GM19328 (cell line): Measurements from ENCODE around the gene FMN1.
"Not testable (repeated sequence)": the region's sequence is repeated elsewhere in the genome, so short reads cannot be mapped to it uniquely, and the experiment has no call there.

Experiments used
- ATAC-seq: cut with Tn5 transposase; IDR thresholded peaks from one replicate; pipeline ENCODE4 v1.9.1; 2021; ENCODE audit warnings: mild to moderate bottlenecking, moderate library complexity; ENCODE audit not compliant: unreplicated experiment

Gene FMN1

GRCh38 chr15:33095641-33096040 is 98.9 kb downstream of the FMN1 start:
- ATAC-seq, result no peak

DNA sequence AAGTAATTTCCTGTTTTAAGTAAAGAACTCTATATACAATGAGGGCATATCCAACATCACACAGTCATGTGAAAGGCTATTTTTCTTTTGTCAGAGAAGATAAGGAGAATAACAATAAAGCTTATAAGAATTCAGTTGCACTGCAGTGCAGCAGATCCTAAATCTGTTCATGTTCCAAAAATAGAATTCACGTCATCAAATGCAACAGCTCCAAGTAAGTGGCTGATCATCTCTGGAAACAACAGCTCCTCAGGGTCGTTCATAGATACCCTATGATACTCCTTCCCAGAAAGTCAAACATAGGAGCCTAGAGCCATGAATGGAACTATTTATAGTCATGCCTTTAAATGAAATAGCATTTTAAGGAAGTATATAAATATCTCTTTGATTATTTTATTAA is 100.2 kb downstream of the FMN1 start:
- ATAC-seq, result no peak

- ATAC-seq, result no peak
These were observed 101.3 kb downstream of the FMN1 start for GRCh38 chr15:33093222-33093621.

DNA sequence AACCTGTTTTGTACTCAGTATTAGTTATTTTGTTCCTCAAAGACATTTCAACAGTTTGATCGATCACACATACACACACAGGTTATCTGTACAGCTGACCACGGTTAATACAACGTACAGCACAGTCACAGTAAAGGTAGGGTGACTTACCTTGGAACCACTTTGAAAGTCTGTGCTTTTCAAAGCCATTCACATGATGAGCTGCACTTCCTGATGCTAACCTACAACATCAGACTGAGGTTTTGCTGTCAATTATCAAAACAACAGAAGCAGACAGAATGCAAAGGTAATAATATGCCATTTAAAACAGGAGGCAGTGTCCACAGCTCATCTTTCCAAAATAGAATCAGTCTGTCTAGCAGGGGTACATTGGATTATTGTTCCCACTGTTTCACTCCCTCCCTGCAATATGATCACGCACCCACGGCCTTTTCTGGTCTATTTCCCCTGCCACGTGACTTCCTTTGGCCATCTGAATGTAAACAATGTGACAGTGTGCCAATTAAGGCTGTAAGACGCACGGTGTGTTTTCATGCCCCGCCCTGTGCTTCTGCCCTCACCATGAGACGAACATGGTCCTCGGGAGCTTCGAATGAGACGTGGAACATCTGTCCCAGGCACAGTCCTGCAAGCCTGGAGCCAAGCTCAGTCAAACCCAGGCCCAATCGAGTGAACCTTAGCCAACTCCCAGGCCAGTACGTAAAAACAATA is 102.4 kb downstream of the FMN1 start:
- no peak for ATAC-seq

DNA sequence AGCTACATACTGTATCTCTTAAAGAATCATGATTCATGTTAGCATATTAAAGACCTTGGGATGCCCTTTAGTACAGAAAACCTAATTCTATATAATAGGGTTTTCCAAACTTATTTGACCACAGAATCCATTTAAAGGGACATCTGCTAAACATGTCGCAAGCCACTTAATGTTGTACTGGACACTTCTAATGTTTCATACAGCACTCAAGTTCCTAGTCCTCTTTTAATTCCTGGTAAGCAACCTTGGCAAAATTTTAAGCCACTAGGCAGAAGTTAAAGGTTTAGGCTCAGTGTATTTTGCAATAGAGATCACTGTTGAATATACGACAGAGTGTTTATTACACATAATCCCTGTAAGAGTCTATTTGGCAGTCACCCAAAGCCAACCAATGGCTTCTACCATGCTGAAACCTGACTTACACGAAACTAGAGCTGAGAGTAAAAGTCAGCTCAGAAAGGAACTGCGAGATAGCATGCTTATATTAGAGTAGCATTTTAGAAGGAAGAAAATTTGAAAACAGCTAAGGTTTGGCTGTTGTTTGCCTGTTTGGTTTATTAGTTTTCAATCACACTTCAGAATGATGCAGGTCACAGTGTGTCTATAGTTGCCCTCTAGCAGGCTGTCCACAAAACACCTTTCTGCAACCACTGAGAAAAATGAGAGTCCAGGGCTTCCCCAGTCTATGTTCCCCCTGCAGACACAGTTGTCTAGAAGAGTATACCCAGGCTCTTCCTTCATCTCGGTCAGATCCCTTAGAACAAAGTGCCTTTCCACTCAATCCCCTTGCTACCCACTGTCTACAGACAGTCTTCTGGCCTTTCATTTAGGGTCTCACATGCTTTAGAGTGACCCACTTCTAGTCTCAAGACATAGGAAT is 104.4 kb downstream of the FMN1 start:
- ATAC-seq, result no peak

DNA sequence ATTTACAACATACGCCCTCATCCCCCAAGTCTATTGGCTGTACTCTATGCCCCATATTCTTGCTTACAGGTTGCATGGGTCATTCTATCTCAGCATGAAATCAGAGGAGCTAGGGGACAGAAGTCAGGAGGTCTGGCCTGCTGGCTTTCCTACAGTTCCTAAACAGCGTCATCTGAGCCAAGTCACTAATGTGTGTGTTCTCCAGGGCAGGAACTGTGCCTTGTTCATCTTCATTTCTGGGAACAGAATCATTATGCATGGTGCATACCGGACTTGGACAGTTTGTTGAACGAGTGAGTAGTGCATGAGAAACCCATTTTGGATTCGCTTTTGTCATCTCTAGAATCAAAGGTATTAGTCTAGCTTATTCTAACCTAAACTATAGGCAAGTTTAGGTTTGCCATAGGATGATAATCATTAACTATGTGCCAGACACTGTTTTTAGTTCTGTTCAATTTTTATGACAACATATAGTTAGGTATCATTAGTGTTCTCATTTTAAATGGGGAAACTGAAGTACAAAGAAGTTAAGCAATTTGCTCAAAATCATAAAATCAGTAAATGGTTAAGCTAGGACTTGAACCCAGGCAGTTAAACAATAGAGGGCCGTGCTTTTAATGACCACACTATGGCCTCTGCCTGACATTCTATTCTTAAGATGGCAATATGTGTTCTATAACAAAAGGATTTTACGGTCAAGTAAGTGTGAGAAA is 105.2 kb downstream of the FMN1 start:
- no peak for ATAC-seq

DNA sequence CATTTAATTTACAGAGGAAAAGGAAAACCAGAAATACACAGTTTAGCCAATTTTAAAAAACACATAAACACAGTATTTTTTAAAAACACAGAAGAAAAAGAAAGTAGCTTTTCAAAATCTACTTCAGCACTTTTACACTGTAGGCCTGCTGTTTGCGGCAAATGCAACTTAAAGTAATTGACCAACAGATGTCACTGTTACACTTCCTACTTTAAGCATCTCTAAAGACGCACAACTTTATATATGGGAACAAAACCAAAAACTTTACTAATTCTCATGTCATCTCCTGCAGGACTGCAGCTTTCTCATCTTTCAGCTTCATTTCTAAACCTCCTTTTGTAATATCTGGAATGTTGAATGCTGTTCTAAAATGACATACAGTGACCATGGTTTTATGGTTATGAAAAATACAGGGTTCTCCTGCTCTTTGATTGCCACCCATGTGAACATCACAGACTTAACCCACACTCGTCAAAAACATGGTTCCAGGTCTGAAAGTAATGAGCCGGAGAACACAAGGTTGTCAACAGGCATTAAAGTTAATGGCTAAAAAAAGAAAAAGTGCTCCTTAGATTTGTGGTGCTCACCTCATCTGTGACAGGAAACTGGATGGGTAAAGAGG is 107.9 kb downstream of the FMN1 start:
- no peak for ATAC-seq

GRCh38 chr15:33084661-33085060 is 109.9 kb downstream of the FMN1 start:
- no peak for ATAC-seq

GRCh38 chr15:33083232-33084081 is 111.1 kb downstream of the FMN1 start:
- no peak for ATAC-seq

DNA sequence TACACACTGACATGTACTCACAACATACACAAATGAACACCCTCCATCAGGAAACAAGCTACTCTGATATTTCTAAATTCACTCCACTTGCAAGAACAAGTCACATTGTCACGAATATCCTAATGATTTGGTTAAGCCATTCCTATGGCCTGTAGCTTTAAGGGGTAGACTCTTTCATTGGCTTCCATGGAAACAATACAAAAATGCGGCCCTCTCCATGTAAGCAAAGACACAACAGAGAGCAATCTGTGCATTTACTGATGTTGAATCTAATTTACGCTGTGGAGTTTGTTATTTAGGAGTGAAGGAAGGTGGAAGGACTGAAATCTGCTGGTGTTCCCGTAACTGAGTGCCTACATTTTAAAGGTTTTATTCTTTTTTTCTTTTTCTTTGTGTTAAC is 114.5 kb downstream of the FMN1 start:
- ATAC-seq, result no peak

DNA sequence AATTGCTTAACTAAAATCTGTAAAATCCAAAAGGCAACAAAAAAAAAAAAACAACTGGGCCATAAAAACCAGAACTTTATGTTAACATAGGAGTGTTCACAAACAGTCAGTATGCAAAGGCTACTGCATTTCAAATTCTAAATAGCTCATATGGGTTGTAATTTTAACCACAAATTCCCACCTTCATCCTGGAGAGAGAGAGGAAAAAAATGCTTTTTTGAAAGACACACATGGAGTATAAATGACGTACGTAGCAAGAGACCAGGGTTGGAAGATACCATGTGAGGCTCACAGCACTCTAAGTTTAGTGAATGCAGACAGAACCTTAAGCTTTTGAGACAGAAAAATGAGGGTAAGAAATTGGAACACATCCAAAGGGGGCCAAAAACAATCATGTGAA is 115.9 kb downstream of the FMN1 start:
- no peak for ATAC-seq

DNA sequence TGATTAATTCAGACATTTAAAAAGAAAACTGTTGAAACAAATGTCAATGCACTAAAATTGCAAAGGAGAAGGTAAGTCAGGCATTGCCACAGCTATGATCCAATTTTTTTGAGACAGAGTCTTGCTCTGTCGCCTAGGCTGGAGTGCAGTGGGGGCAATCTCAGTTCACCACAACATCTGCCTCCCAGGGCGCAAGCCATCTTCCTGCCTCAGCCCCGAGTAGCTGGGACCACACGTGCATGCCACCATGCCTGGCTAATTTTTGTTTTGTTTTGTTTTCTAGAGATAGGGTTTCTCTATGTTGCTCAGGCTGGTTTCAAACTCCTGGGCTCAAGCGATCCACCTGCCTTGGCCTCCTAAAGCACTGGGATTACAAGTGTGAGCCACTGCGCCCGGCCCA is 117.6 kb downstream of the FMN1 start:
- ATAC-seq, result no peak

DNA sequence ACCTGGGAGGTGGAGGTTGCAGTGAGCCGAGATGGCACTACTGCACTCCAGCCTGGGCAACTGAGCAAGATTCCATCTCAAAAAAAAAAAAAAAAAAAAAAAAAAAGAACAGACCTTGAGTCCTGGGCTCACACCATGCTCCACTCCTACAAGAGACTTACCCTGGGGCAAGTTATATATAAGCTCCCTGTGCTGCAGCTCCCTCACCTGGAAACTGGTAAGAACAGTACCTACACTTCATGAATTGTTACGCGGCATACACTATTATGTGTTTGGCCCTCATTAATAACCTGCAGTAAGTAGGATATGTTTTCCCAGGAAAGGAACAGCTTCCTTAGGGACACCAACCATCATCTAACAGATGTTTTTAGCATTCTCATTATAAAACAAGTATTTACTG is 119.6 kb downstream of the FMN1 start:
- no peak for ATAC-seq

- no peak for ATAC-seq
These were observed 120.3 kb downstream of the FMN1 start for GRCh38 chr15:33074212-33074611.

DNA sequence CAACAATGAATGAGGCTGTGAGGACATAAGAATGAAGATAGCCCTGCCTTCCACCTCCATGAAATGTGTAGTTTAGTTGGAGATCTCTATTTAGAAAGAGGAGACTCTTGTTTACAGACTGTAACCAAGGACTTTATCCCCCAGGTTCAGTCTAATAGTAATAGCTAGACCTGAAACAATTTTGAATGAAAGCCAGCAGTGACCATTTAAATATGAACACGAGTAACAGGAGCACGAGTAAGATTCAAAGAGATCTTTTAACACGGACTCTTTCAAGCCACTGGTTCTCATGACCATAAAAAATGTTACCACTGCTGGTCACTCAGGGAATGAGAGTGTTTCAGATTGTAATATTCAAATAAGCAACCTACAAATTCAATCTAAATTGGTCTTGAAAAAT is 123.1 kb downstream of the FMN1 start:
- no peak for ATAC-seq

DNA sequence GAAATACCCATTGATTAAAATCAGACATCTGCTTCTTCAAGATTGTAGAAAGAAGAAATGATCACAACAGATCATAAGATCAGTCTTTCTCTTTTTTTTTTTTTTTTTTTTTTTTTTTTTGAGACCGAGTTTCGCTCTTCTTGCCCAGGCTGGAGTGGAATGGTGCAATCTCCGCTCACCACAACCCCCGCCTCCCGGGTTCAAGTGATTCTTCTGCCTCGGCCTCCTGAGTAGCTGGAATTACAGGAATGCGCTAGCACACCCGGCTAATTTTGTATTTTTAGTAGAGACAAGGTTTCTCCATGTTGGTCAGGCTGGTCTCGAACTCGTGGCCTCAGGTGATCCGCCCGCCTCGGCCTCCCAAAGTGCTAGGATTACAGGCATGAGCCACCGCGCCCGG is 124.6 kb downstream of the FMN1 start:
- not testable (repeated sequence) for ATAC-seq

- ATAC-seq, result no peak
These were observed 125.4 kb downstream of the FMN1 start for GRCh38 chr15:33069161-33069560.

GRCh38 chr15:33068511-33068990 is 126.0 kb downstream of the FMN1 start:
- ATAC-seq, result no peak

DNA sequence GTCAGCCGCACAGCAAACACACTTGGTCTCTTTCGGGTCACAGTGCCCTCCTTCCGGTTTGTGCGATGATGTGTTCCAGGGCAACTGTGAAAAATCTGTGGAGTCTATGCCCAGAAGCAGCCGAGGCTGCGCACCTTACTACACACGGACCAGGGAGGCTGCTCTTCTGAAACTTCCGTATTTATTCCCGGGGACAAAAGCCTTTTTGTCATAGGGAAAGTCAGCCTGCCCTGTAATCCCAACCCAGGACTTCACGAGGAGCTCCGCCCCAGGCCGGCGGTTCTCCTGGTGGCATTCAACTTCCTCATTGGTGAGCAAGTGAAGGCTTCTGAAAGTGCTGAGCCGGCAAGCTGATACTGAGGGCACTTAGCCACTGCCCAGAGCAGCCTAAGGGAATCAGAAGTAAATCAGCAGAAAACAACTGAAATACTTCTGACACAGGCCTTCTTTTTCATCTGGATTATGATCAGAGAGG is 126.5 kb downstream of the FMN1 start:
- ATAC-seq, result no peak

DNA sequence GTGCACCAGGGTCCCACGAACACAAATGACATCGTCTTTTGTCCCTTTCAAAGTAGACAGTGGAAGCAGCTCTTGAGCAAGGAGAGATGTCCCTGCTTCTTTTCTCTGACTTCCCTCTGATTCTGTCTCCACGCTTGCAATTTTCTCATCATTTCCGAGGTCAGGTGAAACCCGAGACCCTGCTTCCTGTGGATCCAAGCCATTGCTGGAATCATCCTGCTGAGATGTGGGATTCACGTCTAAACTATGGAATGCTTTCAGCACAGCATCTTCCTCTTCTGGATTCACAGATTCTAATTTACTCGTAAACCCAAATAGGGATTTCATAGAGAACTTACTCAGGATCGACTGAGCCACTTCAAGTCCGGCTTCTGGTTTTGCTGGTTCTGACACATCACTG is 127.1 kb downstream of the FMN1 start:
- ATAC-seq, result no peak
